Esophagus (tissue), 2 donors: ENCODE measurements around the gene AP5Z1. TPM values are rescaled to one million over a fixed set of nuclear protein-coding genes. Genes with fewer than 3 reads are reported as not detected.

ENCODE experiments used
- H3K27ac ChIP-seq, 2 donors: one replicate each; pipeline ENCODE4 v1.5.1; 2013; ENCODE audit warnings: low read depth in 2 of 2, mild to moderate bottlenecking in 2 of 2, inconsistent platforms in 1 of 2, low read length in 1 of 2, moderate library complexity in 1 of 2
- H3K27me3 ChIP-seq, 2 donors: one replicate each; pipeline ENCODE4 v1.6.1; 2013; ENCODE audit warnings: low read length in 2 of 2, control low read depth in 1 of 2, mild to moderate bottlenecking in 1 of 2; ENCODE audit not compliant: insufficient read depth in 2 of 2, control insufficient read depth in 1 of 2
- H3K36me3 ChIP-seq, 2 donors: one replicate each; pipeline ENCODE4 v1.6.1; 2013; ENCODE audit warnings: low read length in 1 of 2; ENCODE audit not compliant: control insufficient read depth in 2 of 2, insufficient read depth in 2 of 2
- H3K4me1 ChIP-seq, 2 donors: one replicate each; pipeline ENCODE4 v1.6.1; 2013; ENCODE audit warnings: low read length in 1 of 2; ENCODE audit not compliant: control insufficient read depth in 2 of 2, insufficient read depth in 2 of 2
- H3K4me3 ChIP-seq, 2 donors: one replicate each; pipeline ENCODE4 v1.5.1; 2013; ENCODE audit warnings: low read length in 2 of 2, mild to moderate bottlenecking in 2 of 2, low read depth in 1 of 2, moderate library complexity in 1 of 2
- H3K9me3 ChIP-seq, 2 donors: one replicate each; pipeline ENCODE4 v1.6.1; 2013; ENCODE audit warnings: mild to moderate bottlenecking in 2 of 2, low read depth in 1 of 2, low read length in 1 of 2, moderate library complexity in 1 of 2; ENCODE audit not compliant: control insufficient read depth in 2 of 2, insufficient read depth in 1 of 2
- WGBS, 2 donors: extraction: QIAGEN DNeasy Blood & Tissue Kit; methylation state at CpG; one replicate each; pipeline ENCODE4 v1.1.7; 2013; 5-methylcytosine and 5-hydroxymethylcytosine counted together
- polyA plus RNA-seq, 2 donors: library from polyadenylated mRNA; stranded (reverse); fragments of 200-250 nt; gene quantifications; one replicate each; pipeline ENCODE4 v1.2.3, GENCODE V29; 2013
- donor health status: healthy with polysubstance abuse.
- donor health status: Bipolar disorder and iron deficiency.

The AP5Z1 gene
- polyA plus RNA-seq, 2 donors = 22.1 to 34.5 TPM

- Histone ChIP-seq H3K9me3 (peaks cover 0 to 3% of the 10 kb centered on the region in 2 donors), H3K4me3 (no peak overlapping the region), H3K27ac (no peak overlapping the region), H3K27me3 (no peaks in the 10 kb centered on the region), H3K36me3 (peaks cover 13 to 74% of the 10 kb centered on the region in 2 donors), H3K4me1 (peaks cover 0 to 3% of the 10 kb centered on the region in 2 donors)
- WGBS, 2 donors = 87 to 90% methylated on average over 40 of the region's 40 CpGs
Observed at GRCh38 chr7:4783762-4784351, 8.4 kb downstream of the AP5Z1 start.

DNA sequence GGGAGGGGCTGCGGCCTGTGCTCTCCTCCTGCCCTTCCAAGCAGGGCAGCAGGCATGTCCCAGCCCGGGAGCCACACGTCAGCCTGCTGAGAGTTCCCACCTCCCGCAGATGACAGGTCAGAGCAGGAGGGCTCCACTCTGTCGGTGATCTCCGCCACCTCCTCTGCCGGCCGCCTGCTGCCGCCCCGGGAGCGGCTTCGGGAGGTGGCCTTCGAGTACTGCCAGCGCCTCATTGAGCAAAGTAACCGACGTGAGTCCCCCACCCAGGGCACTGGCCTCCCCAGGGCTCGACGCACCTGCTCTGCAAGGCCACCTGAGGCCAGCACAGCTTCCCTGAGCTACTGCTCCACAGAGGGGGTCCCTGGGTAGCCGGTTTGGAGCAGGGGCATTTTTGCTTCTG, 9.4 kb downstream of the AP5Z1 start:
- H3K27ac ChIP-seq = no peak overlapping the region
- 90 to 94% methylated on average over 19 of the region's 19 CpGs for WGBS, 2 donors
- peaks cover 0 to 3% of the 10 kb centered on the region in 2 donors for H3K4me1 ChIP-seq
- H3K36me3 ChIP-seq = peaks cover 13 to 81% of the 10 kb centered on the region in 2 donors
- H3K9me3 ChIP-seq = peaks cover 0 to 3% of the 10 kb centered on the region in 2 donors
- no peaks in the 10 kb centered on the region for H3K27me3 ChIP-seq
- no peak overlapping the region for H3K4me3 ChIP-seq

DNA sequence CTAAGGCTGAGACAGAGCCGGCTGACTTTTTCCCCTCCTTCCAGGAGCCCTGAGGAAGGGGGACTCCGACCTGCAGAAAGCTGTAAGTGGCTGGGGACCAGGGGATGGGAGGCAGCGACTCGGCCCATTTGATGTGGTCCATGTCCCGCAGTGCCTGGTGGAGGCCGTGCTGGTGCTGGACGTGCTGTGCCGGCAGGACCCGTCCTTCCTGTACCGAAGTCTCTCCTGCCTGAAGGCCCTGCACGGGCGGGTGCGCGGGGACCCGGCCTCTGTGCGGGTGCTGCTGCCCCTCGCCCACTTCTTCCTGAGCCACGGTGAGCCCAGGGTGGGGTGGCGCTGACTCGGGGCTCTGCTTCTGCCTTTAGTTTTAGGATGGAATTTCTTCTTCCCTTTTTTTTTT, 9.9 kb downstream of the AP5Z1 start:
- H3K4me1 ChIP-seq = peaks cover 0 to 3% of the 10 kb centered on the region in 2 donors
- H3K36me3 ChIP-seq = peaks cover 15 to 84% of the 10 kb centered on the region in 2 donors
- H3K27me3 ChIP-seq = no peaks in the 10 kb centered on the region
- H3K9me3 ChIP-seq = peaks cover 0 to 3% of the 10 kb centered on the region in 2 donors
- H3K27ac ChIP-seq = no peak overlapping the region
- 92 to 94% methylated on average over 18 to 20 of the region's 20 CpGs for WGBS, 2 donors
- H3K4me3 ChIP-seq = no peak overlapping the region

GRCh38 chr7:4786015-4786414, 10.6 kb downstream of the AP5Z1 start:
- Histone ChIP-seq H3K36me3 (peaks cover 16 to 88% of the 10 kb centered on the region in 2 donors), H3K27me3 (no peaks in the 10 kb centered on the region), H3K27ac (no peak overlapping the region), H3K4me3 (no peak overlapping the region), H3K9me3 (peaks cover 0 to 3% of the 10 kb centered on the region in 2 donors), H3K4me1 (peaks cover 0 to 3% of the 10 kb centered on the region in 2 donors)
- WGBS, 2 donors = 95 to 96% methylated on average over 17 of the region's 17 CpGs

DNA sequence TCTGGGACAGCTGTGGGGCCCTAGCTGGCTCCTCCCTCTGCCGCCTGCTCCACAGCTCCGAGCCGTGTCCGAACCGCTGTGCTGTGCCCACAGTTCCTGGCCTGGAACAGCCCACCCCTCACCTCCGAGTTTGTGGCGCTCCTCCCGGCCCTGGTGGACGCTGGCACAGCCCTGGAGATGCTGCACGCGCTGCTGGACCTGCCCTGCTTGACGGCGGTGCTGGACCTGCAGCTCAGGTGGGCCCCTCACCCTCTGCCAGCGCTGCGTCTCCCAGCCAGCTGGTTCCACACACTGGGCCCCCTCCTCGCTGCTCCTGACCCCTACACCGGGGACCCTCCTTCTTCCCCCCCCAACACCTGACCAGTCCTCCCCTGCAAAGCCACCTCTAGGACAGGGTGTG, 12.1 kb downstream of the AP5Z1 start:
- H3K9me3 ChIP-seq = peaks cover 0 to 7% of the 10 kb centered on the region in 2 donors
- peaks cover 6 to 81% of the 10 kb centered on the region in 2 donors for H3K36me3 ChIP-seq
- WGBS, 2 donors = 91% methylated on average over 17 of the region's 17 CpGs
- H3K4me3 ChIP-seq = no peak overlapping the region
- no peaks in the 10 kb centered on the region for H3K27me3 ChIP-seq
- no peak overlapping the region for H3K27ac ChIP-seq
- peaks cover 0 to 3% of the 10 kb centered on the region in 2 donors for H3K4me1 ChIP-seq

DNA sequence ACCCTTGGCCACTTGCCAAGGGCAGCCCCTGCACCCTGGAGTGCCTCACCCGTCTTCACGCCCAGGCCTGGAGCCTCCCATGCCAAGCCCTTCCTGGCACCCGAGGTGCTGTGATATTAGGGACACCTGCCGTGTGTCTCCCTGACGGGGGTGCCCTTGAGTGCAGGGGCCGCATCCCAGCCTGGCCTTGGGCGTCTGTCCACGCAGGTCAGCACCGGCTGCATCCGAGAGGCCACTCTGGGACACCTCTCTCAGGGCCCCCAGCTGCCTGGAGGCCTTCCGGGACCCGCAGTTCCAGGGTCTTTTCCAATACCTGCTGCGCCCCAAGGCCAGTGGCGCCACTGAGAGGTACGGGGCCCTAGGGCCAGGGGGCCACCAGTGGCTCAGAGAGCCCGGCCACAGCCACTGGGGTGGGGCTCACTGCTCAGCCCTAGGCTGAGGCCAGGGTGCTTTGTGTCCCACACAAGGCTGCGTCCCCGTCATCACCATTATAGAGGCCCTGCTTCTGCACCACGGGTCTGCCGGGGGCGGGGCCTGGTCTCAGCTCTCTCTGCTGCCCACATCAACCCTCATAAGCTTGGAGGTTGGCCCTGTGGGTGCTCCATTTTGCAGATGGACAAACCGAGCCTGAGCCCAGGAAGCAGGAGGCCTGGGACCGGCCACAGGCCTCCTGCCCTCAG, 12.7 kb downstream of the AP5Z1 start:
- peaks cover 4 to 76% of the 10 kb centered on the region in 2 donors for H3K36me3 ChIP-seq
- peaks cover 0 to 3% of the 10 kb centered on the region in 2 donors for H3K4me1 ChIP-seq
- 88 to 91% methylated on average over 23 of the region's 23 CpGs for WGBS, 2 donors
- H3K4me3 ChIP-seq = no peak overlapping the region
- no peak overlapping the region for H3K27ac ChIP-seq
- H3K27me3 ChIP-seq = no peaks in the 10 kb centered on the region
- H3K9me3 ChIP-seq = peaks cover 0 to 7% of the 10 kb centered on the region in 2 donors

- Histone ChIP-seq H3K36me3 (peaks cover 4 to 70% of the 10 kb centered on the region in 2 donors), H3K27ac (no peak overlapping the region), H3K4me3 (no peak overlapping the region), H3K9me3 (peaks cover 0 to 7% of the 10 kb centered on the region in 2 donors), H3K27me3 (no peaks in the 10 kb centered on the region), H3K4me1 (peaks cover 0 to 3% of the 10 kb centered on the region in 2 donors)
- 91 to 95% methylated on average over 18 to 27 of the region's 27 CpGs for WGBS, 2 donors
Observed at GRCh38 chr7:4788627-4789189, 13.3 kb downstream of the AP5Z1 start.

DNA sequence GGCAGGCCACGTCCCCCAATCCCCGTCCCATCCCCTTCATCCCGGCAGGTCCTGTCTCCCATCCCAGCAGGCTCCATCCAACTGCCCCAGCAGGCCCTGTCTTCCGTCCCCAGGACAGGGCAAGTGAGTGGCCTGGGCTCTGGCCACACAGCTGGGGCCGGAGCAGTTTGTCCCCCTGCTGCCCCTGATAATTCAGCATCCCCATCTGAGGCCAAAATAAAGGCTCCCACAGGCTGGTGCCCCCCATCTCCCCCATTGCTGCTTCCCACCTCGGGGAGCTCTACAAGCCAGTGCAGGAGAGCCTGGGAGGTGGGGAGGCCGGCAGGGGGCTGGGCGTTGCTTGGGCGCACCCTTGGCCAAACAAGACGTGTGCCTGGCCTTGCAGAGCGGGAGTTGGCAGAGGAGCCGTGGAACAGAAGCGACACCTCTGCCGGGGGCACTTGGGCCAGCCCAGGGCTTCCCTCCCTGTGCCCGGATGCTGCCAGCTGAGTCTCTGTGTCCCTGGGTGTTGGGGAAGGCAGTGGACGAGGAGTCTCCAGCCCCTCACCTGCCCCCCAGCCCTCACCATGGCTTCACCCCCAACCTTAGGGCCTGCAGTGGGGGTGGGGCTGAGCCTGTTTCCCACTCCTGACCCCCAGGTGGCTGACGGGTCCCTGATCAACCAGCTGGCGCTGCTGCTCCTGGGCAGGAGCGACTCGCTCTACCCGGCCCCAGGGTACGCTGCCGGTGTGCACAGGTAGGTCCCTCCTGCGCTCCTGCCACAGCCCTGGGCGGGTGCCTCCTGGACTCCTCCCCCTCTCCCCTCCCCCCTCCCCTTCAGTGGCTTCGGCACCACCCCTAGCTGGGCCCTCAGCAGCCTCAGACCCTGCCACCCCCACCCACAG, 14.0 kb downstream of the AP5Z1 start:
- 80 to 89% methylated on average over 23 to 26 of the region's 26 CpGs for WGBS, 2 donors
- H3K4me1 ChIP-seq = peaks cover 0 to 3% of the 10 kb centered on the region in 2 donors
- no peak overlapping the region for H3K27ac ChIP-seq
- H3K36me3 ChIP-seq = peaks cover 4 to 64% of the 10 kb centered on the region in 2 donors
- H3K9me3 ChIP-seq = peaks cover 0 to 7% of the 10 kb centered on the region in 2 donors
- no peak overlapping the region for H3K4me3 ChIP-seq
- no peaks in the 10 kb centered on the region for H3K27me3 ChIP-seq

DNA sequence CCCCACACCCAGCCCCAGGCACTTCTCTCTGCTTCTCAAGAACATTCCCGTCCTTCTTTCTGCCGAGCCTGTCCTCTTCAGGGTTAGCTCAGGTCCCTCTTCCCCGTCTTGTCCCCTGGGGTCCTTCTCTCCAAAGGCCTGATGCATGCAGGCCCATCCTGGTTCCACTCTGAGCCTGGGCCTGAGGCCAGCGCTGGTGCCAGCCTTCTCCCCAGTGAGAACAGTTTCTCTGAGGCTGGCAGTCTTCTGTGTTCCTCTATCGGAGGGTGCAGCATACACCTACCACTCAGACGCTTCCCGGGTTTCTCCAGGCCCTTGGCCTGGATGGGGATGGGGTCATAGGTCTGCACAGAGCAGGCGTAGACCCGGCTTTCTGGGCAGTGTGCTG, 14.6 kb downstream of the AP5Z1 start:
- Histone ChIP-seq H3K36me3 (peaks cover 4 to 58% of the 10 kb centered on the region in 2 donors), H3K9me3 (peaks cover 0 to 4% of the 10 kb centered on the region in 2 donors), H3K4me3 (no peak overlapping the region), H3K27me3 (no peaks in the 10 kb centered on the region), H3K27ac (no peak overlapping the region), H3K4me1 (peaks cover 0 to 3% of the 10 kb centered on the region in 2 donors)
- 89 to 91% methylated on average over 9 of the region's 9 CpGs for WGBS, 2 donors
